LHCN-M2 (cell line): ENCODE results near the gene RPL35. TPM values are rescaled to one million over a fixed set of nuclear protein-coding genes. Genes with fewer than 3 reads are reported as not detected.

Experiments used
- DNase-seq: peaks from one replicate; pipeline ENCODE4 v3.0.0-alpha.2; 2012; ENCODE audit warnings: low read depth
- total RNA-seq: library from RNA; depleted of rRNA; stranded (reverse); fragments of >200 nt; gene quantifications from 2 replicates; pipeline ENCODE4 v1.2.3, GENCODE V29; 2014; rRNA removed

The RPL35 gene
- total RNA-seq, 1 experiment from 2014 or later, result 2,204 TPM

- peak; percentile 84 for DNase-seq
These were observed 40.8 kb downstream of the RPL35 start for GRCh38 chr9:124820698-124821623.

- peak; percentile 48 for DNase-seq
These were observed 43.1 kb downstream of the RPL35 start for GRCh38 chr9:124818431-124819281.

- no peak for DNase-seq
These were observed 46.2 kb downstream of the RPL35 start for GRCh38 chr9:124815601-124816000.

GRCh38 chr9:124814164-124814535 lies 47.6 kb downstream of the RPL35 start:
- DNase-seq, result no peak

- DNase-seq, result no peak
These were observed 48.1 kb downstream of the RPL35 start for GRCh38 chr9:124813501-124814163.

- no peak for DNase-seq
These were observed 48.7 kb downstream of the RPL35 start for GRCh38 chr9:124813041-124813440.

- DNase-seq, result peak; percentile 96
These were observed 49.3 kb downstream of the RPL35 start for GRCh38 chr9:124812441-124812876.

GRCh38 chr9:124810663-124811355 lies 50.9 kb downstream of the RPL35 start:
- DNase-seq, result peak; percentile 92

- DNase-seq, result no peak
These were observed 51.8 kb downstream of the RPL35 start for GRCh38 chr9:124809741-124810500.

- no peak for DNase-seq
These were observed 52.5 kb downstream of the RPL35 start for GRCh38 chr9:124809211-124809610.

- no peak for DNase-seq
These were observed 53.4 kb downstream of the RPL35 start for GRCh38 chr9:124808246-124808956.

Other genes with a start within 250 kb of the RPL35 start
- 1.1 and 1.3 TPM in 2 replicates for gene NR6A1, start 90.6 kb downstream of the RPL35 start, total RNA-seq
- 6.2 and 14.2 TPM in 2 replicates for gene OLFML2A, start 84.8 kb downstream of the RPL35 start, total RNA-seq
- gene WDR38, start 8.5 kb downstream of the RPL35 start, total RNA-seq, result not detected in 2 replicates
- 37.6 and 39.0 TPM in 2 replicates for gene ARPC5L, start 173 bp upstream of the RPL35 start, total RNA-seq
- gene GOLGA1, start 79.1 kb upstream of the RPL35 start, total RNA-seq, result 11.7 and 12.2 TPM in 2 replicates